Cardiac muscle cell (in vitro differentiated cells and primary cell): ENCODE measurements around the gene LMLN. TPM values are rescaled to one million over a fixed set of nuclear protein-coding genes. Genes with fewer than 3 reads are reported as not detected.

Source experiments
- DNase-seq, 2 donors: peaks; one replicate each; pipeline versions ENCODE4 v3.0.0 to v3.0.0-alpha.2; 2010 to 2017; ENCODE audit warnings: low read depth in 1 of 2, low spot score in 1 of 2
- H3K27ac ChIP-seq: fragments of 200-600 bp; sonication (generic); 2 replicates; pipeline ENCODE4 v1.5.1; 2016
- H3K27me3 ChIP-seq: fragments of 200-600 bp; sonication (generic); 2 replicates; pipeline ENCODE4 v1.6.0; 2016; ENCODE audit warnings: control low read depth
- H3K36me3 ChIP-seq: fragments of 200-600 bp; sonication (generic); 2 replicates; pipeline ENCODE4 v1.5.1; 2016; ENCODE audit warnings: control low read depth
- H3K4me1 ChIP-seq: fragments of 200-600 bp; sonication (generic); 2 replicates; pipeline ENCODE4 v1.8.1; 2017; ENCODE audit warnings: low read depth, mild to moderate bottlenecking, mixed run types
- H3K4me3 ChIP-seq: fragments of 200-600 bp; sonication (generic); 2 replicates; pipeline ENCODE4 v1.5.1; 2016; ENCODE audit warnings: mild to moderate bottlenecking
- H3K9me3 ChIP-seq: fragments of 200-600 bp; sonication (generic); 2 replicates; pipeline ENCODE4 v1.5.1; 2017; ENCODE audit warnings: low read depth, mild to moderate bottlenecking, control low read depth
- polyA plus RNA-seq: library from polyadenylated mRNA; unstranded; fragments of >200 nt; fragmentation: Nextera tagmentation; extraction: Ambion mirVana; gene quantifications from 2 replicates; pipeline ENCODE4 v1.2.1, GENCODE V29; 2016
- total RNA-seq: library from RNA; depleted of rRNA; stranded (reverse); fragments of >200 nt; gene quantifications from 2 replicates; pipeline ENCODE4 v1.2.3, GENCODE V29; 2016
- TF ChIP-seq, protein P1 (sequence below): IDR thresholded peaks from 2 replicates; pipeline ENCODE4 v1.5.1; 2012; ENCODE audit warnings: low read depth, mild to moderate bottlenecking, low read length

The LMLN gene
- total and polyA plus RNA-seq, 2 experiments from 2014 or later = 4.9 to 7.7 TPM

GRCh38 chr3:197950677-197951061 lies 9.3 kb upstream of the LMLN start:
- Histone ChIP-seq H3K27me3 (no peaks in the 10 kb centered on the region), H3K27ac (peak overlapping the region; percentile 95), H3K36me3 (peaks cover 32% of the 10 kb centered on the region), H3K4me1 (peaks cover 25% of the 10 kb centered on the region), H3K9me3 (no peaks in the 10 kb centered on the region), H3K4me3 (peak overlapping the region; percentile 96)
- TF ChIP-seq, protein P1, sequence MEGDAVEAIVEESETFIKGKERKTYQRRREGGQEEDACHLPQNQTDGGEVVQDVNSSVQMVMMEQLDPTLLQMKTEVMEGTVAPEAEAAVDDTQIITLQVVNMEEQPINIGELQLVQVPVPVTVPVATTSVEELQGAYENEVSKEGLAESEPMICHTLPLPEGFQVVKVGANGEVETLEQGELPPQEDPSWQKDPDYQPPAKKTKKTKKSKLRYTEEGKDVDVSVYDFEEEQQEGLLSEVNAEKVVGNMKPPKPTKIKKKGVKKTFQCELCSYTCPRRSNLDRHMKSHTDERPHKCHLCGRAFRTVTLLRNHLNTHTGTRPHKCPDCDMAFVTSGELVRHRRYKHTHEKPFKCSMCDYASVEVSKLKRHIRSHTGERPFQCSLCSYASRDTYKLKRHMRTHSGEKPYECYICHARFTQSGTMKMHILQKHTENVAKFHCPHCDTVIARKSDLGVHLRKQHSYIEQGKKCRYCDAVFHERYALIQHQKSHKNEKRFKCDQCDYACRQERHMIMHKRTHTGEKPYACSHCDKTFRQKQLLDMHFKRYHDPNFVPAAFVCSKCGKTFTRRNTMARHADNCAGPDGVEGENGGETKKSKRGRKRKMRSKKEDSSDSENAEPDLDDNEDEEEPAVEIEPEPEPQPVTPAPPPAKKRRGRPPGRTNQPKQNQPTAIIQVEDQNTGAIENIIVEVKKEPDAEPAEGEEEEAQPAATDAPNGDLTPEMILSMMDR = no peak
- no peak for DNase-seq

DNA sequence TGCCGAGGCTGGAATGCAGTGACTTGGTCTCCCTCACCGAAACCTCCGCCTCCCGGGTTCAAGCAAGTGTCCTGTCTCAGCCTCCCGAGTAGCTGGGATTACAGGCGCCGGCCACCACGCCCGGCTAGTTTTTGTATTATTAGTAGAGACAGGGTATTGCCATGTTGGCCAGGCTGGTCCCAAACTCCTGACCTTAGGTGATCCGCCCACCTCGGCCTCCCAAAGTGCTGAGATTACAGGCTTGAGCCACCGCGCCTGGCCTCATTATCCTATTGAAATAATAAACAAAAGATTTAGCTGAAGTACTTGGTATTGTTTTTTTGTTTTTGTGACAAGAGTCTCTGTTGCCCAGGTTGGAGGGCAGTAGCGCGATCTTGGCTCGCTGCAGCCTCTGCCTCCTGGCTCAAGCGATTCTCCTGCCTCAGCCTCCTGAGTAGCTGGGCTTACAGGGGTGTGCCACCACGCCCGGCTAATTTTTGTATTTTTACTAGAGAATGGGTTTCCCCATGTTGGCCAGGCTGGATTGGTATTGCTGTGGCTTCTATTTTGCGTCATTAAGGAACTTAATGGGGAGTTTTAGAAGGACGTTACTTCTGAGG lies 8.5 kb upstream of the LMLN start:
- Histone ChIP-seq H3K27ac (peak overlapping the region; percentile 95), H3K36me3 (peaks cover 39% of the 10 kb centered on the region), H3K27me3 (no peaks in the 10 kb centered on the region), H3K4me3 (peak overlapping the region; percentile 96), H3K4me1 (peaks cover 25% of the 10 kb centered on the region), H3K9me3 (no peaks in the 10 kb centered on the region)
- TF ChIP-seq, protein P1 = no peak
- DNase-seq = no peak

GRCh38 chr3:197952440-197952839 lies 7.6 kb upstream of the LMLN start:
- H3K27me3 ChIP-seq = no peaks in the 10 kb centered on the region
- H3K9me3 ChIP-seq = no peaks in the 10 kb centered on the region
- peak overlapping the region; percentile 79 for H3K27ac ChIP-seq
- TF ChIP-seq, protein P1 = no peak
- no peak for DNase-seq
- no peak overlapping the region for H3K4me3 ChIP-seq
- H3K36me3 ChIP-seq = peaks cover 39% of the 10 kb centered on the region
- H3K4me1 ChIP-seq = peaks cover 25% of the 10 kb centered on the region

- Histone ChIP-seq H3K27me3 (no peaks in the 10 kb centered on the region), H3K9me3 (no peaks in the 10 kb centered on the region), H3K36me3 (peaks cover 39% of the 10 kb centered on the region), H3K4me1 (peaks cover 25% of the 10 kb centered on the region), H3K27ac (peak overlapping the region; percentile 79), H3K4me3 (no peak overlapping the region)
- TF ChIP-seq, protein P1 = no peak
- DNase-seq = no peak
These were observed 6.7 kb upstream of the LMLN start for GRCh38 chr3:197953325-197953724.

DNA sequence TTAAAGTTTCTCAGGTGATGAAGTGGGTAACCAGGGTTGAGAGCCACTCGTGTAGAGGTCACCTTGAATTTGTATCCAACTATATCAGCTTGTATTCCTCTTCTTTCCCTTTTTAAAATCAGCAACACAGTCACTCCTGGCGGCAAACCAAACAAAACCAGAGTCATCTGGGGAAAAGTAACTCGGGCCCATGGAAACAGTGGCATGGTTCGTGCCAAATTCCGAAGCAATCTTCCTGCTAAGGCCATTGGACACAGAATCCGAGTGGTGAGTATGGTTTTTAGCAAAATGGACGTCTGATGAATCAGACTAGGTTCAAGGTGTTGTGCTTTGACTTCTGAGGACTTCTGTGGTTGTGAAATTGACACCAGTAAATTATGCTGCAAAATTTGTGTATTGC lies 6.1 kb upstream of the LMLN start:
- H3K4me3 ChIP-seq = no peak overlapping the region
- TF ChIP-seq, protein P1 = no peak
- no peaks in the 10 kb centered on the region for H3K27me3 ChIP-seq
- peak; percentile 36 to 78 for DNase-seq
- no peaks in the 10 kb centered on the region for H3K9me3 ChIP-seq
- peaks cover 25% of the 10 kb centered on the region for H3K4me1 ChIP-seq
- peak overlapping the region; percentile 79 for H3K27ac ChIP-seq
- H3K36me3 ChIP-seq = peaks cover 39% of the 10 kb centered on the region
